PC-3 (cell line): ENCODE measurements around the gene FUT7. TPM values are rescaled to one million over a fixed set of nuclear protein-coding genes. Genes with fewer than 3 reads are reported as not detected.

Source experiments
- ATAC-seq: fragments of 200-7000 bp; cut with Tn5 transposase; 2 replicates; pipeline ENCODE4 v1.9.1; 2020; ENCODE audit warnings: mild to moderate bottlenecking, moderate library complexity
- BruUV-seq: library from RNA; stranded (reverse); fragments of 400-500 nt; replicated peaks from 2 replicates; lab custom pipeline; 2021; lab: Mats Ljungman, UMichigan
- CTCF ChIA-PET: fragments of 300-600 bp; sonication (Branson Sonifier 250); formaldehyde crosslinking; loops from one replicate; lab custom pipeline; 2022; ENCODE audit warnings: antibody characterized with exemption; lab: Charles Lee
- POLR2A ChIA-PET: fragments of 300-600 bp; sonication (Branson Sonifier 250); formaldehyde crosslinking; loops from one replicate; lab custom pipeline; 2022; ENCODE audit warnings: antibody characterized with exemption; ENCODE audit not compliant: unreplicated experiment; lab: Charles Lee
- DNase-seq: peaks from one replicate; pipeline ENCODE4 v3.0.0-alpha.2; 2015
- H2AFZ ChIP-seq: fragments of 300-600 bp; sonication (generic); 2 replicates; pipeline ENCODE4 v1.6.0; 2016; ENCODE audit warnings: antibody characterized with exemption, low read length
- H3F3A ChIP-seq: fragments of 300-600 bp; sonication (generic); one replicate; pipeline ENCODE4 v1.6.0; 2017; ENCODE audit warnings: antibody characterized with exemption, low read length, control low read depth, mild to moderate bottlenecking; ENCODE audit not compliant: unreplicated experiment
- H3K27ac ChIP-seq: fragments of 300-600 bp; sonication (generic); 2 replicates; pipeline ENCODE4 v1.5.1; 2016; ENCODE audit warnings: mild to moderate bottlenecking, low read length
- H3K27me3 ChIP-seq: fragments of 300-600 bp; sonication (generic); 2 replicates; pipeline ENCODE4 v1.6.1; 2016; ENCODE audit warnings: low read length, mixed read lengths
- H3K36me3 ChIP-seq: fragments of 300-600 bp; sonication (generic); 2 replicates; pipeline ENCODE4 v1.6.1; 2016; ENCODE audit warnings: low read depth, mixed run types, low read length, mixed read lengths
- H3K4me1 ChIP-seq: fragments of 300-600 bp; sonication (generic); 2 replicates; pipeline ENCODE4 v1.5.1; 2016; ENCODE audit warnings: low read length; ENCODE audit not compliant: insufficient read depth
- H3K4me2 ChIP-seq: fragments of 300-600 bp; sonication (generic); 2 replicates; pipeline ENCODE4 v1.6.0; 2016; ENCODE audit warnings: low read length
- H3K4me3 ChIP-seq: fragments of 300-600 bp; sonication (generic); 2 replicates; pipeline ENCODE4 v1.5.1; 2016; ENCODE audit warnings: mild to moderate bottlenecking, low read length, mixed read lengths
- H3K79me2 ChIP-seq: fragments of 300-600 bp; sonication (generic); 2 replicates; pipeline ENCODE4 v1.6.1; 2017; ENCODE audit warnings: low read length, mixed read lengths
- H3K9ac ChIP-seq: fragments of 300-600 bp; sonication (generic); 2 replicates; pipeline ENCODE4 v1.6.0; 2016; ENCODE audit warnings: mild to moderate bottlenecking, low read length
- H3K9me2 ChIP-seq: fragments of 300-600 bp; sonication (generic); replicated peaks from 2 replicates; pipeline ENCODE4 v1.6.1; 2016; ENCODE audit warnings: mixed run types, low read length, mixed read lengths
- H3K9me3 ChIP-seq: fragments of 300-600 bp; sonication (generic); 2 replicates; pipeline ENCODE4 v1.6.1; 2016; ENCODE audit warnings: low read length, mixed read lengths
- H4K20me1 ChIP-seq: fragments of 300-600 bp; sonication (generic); 2 replicates; pipeline ENCODE4 v1.6.1; 2016; ENCODE audit warnings: low read length, mixed read lengths
- CTCF ChIP-seq: fragments of 300-600 bp; sonication (generic); conservative IDR thresholded peaks from 2 replicates; pipeline ENCODE4 v1.5.1; 2017; ENCODE audit warnings: antibody characterized with exemption, low read depth, mild to moderate bottlenecking, low read length
- EZH2 ChIP-seq: fragments of 300-600 bp; sonication (generic); IDR thresholded peaks from one replicate; pipeline ENCODE4 v1.6.1; 2017; ENCODE audit warnings: antibody characterized with exemption, mild to moderate bottlenecking, low read length; ENCODE audit not compliant: unreplicated experiment
- EZH2phosphoT487 ChIP-seq: fragments of 300-600 bp; sonication (generic); IDR thresholded peaks from 2 replicates; pipeline ENCODE4 v1.6.1; 2018; ENCODE audit warnings: mild to moderate bottlenecking, antibody characterized with exemption, low read length, borderline replicate concordance
- intact Hi-C: fragments of 100-400 bp; cut with micrococcal nuclease; formaldehyde crosslinking; loops from 2 replicates; pipeline ENCODE4 v1.9.0; 2023
- total RNA-seq: library from RNA; depleted of rRNA; stranded (reverse); fragments of >200 nt; gene quantifications from 2 replicates; pipeline ENCODE4 v1.2.3, GENCODE V29; 2014

Gene FUT7
- total RNA-seq, 1 experiment from 2014 or later, result not detected

- Histone ChIP-seq H3K9me3 (no peaks in the 10 kb centered on the region), H3K27me3 (no peaks in the 10 kb centered on the region), H4K20me1 (peaks cover 13% of the 10 kb centered on the region; the same call in 1 of the 2 replicates), H3K79me2 (peaks cover 30% of the 10 kb centered on the region), H3K4me2 (no peak overlapping the region), H3K27ac (no peak overlapping the region), H3K9me2 (no peaks in the 10 kb centered on the region), H3F3A (peaks cover 2% of the 10 kb centered on the region), H3K4me3 (no peak overlapping the region), H3K36me3 (no peaks in the 10 kb centered on the region), H3K9ac (no peak overlapping the region), H2AFZ (no peak overlapping the region), H3K4me1 (peaks cover 20% of the 10 kb centered on the region)
- intact Hi-C loops, result loop anchor here (2.0 kb wide), 1 partner anchor 17 kb away; no protein-coding TSS in a partner anchor
- CTCF ChIA-PET, result interaction anchor here (0.6 kb wide), 1 partner anchor 14 kb away, joined by 3 read pairs; no protein-coding TSS in a partner anchor
- ATAC-seq (no peak), DNase-seq (no peak)
- POLR2A ChIA-PET, result no interaction called here
- no peak for TF ChIP-seq EZH2
- no peak for TF ChIP-seq CTCF
- TF ChIP-seq EZH2phosphoT487, result no peak
- BruUV-seq, result no TSS peak
Observed at GRCh38 chr9:137066096-137066861, 34.4 kb upstream of the FUT7 start.

- Histone ChIP-seq H3K36me3 (no peaks in the 10 kb centered on the region), H3K9ac (no peak overlapping the region), H3K4me3 (no peak overlapping the region), H2AFZ (no peak overlapping the region), H3K79me2 (peaks cover 30% of the 10 kb centered on the region), H3K4me1 (peaks cover 14% of the 10 kb centered on the region), H3K9me2 (no peaks in the 10 kb centered on the region), H3K4me2 (no peak overlapping the region), H3K9me3 (no peaks in the 10 kb centered on the region), H3F3A (peaks cover 2% of the 10 kb centered on the region), H3K27me3 (no peaks in the 10 kb centered on the region), H3K27ac (no peak overlapping the region), H4K20me1 (peaks cover 13% of the 10 kb centered on the region; the same call in 1 of the 2 replicates)
- ChIA-PET CTCF (interaction anchor here (0.6 kb wide), 1 partner anchor 19 kb away, joined by 6 read pairs; no protein-coding TSS in a partner anchor), POLR2A (no interaction called here)
- no peak for ATAC-seq
- intact Hi-C loops, result no loop called here
- DNase-seq, result no peak
- TF ChIP-seq EZH2, result no peak
- BruUV-seq, result no TSS peak
Observed at GRCh38 chr9:137065336-137065967, 33.6 kb upstream of the FUT7 start.

- Histone ChIP-seq H2AFZ (no peak overlapping the region), H3F3A (peaks cover 2% of the 10 kb centered on the region), H3K27ac (no peak overlapping the region), H3K36me3 (no peaks in the 10 kb centered on the region), H4K20me1 (peaks cover 13% of the 10 kb centered on the region; the same call in 1 of the 2 replicates), H3K27me3 (no peaks in the 10 kb centered on the region), H3K9me3 (no peaks in the 10 kb centered on the region), H3K4me3 (no peak overlapping the region), H3K79me2 (peaks cover 30% of the 10 kb centered on the region), H3K9ac (no peak overlapping the region), H3K4me1 (peaks cover 14% of the 10 kb centered on the region), H3K4me2 (no peak overlapping the region), H3K9me2 (no peaks in the 10 kb centered on the region)
- no peak for DNase-seq
- CTCF ChIA-PET, result no interaction called here
- ATAC-seq, result no peak
- intact Hi-C loops, result no loop called here
- BruUV-seq, result no TSS peak
- TF ChIP-seq EZH2 (no peak), CTCF (no peak), EZH2phosphoT487 (no peak)
- POLR2A ChIA-PET, result no interaction called here
Observed at GRCh38 chr9:137064880-137065164, 32.9 kb upstream of the FUT7 start.
